MCF 10A (cell line): Measurements from ENCODE around the gene PPID. TPM values are rescaled to one million over a fixed set of nuclear protein-coding genes. Genes with fewer than 3 reads are reported as not detected.

Experiments
- BruUV-seq: library from RNA; stranded (reverse); fragments of 400-500 nt; replicated peaks from 2 replicates; lab custom pipeline; 2021; lab: Mats Ljungman, UMichigan
- CTCF ChIA-PET: fragments of 300-600 bp; sonication (Branson Sonifier 250); formaldehyde crosslinking; extraction: SDS; loops from one replicate; lab custom pipeline; 2021; ENCODE audit warnings: antibody characterized with exemption, inconsistent platforms; lab: Yijun Ruan, JAX
- POLR2A ChIA-PET: fragments of 300-600, 350-650 bp; sonication (Branson Sonifier 250); formaldehyde crosslinking; extraction: SDS; loops from one replicate; lab custom pipeline; 2020; ENCODE audit warnings: antibody characterized with exemption, inconsistent platforms; lab: Yijun Ruan, JAX
- DNase-seq: peaks from one replicate; pipeline ENCODE4 v3.0.0-alpha.2; 2018; ENCODE audit not compliant: unreplicated experiment
- H3K27ac Mint-ChIP-seq: one replicate; pipeline ENCODE4 v1.8.0; 2022; ENCODE audit warnings: mild to moderate bottlenecking, low read depth, mixed read lengths; ENCODE audit not compliant: unreplicated experiment
- H3K27me3 Mint-ChIP-seq: one replicate; pipeline ENCODE4 v1.8.0; 2022; ENCODE audit warnings: mixed read lengths; ENCODE audit not compliant: insufficient read depth, unreplicated experiment
- H3K36me3 Mint-ChIP-seq: one replicate; pipeline ENCODE4 v1.8.0; 2022; ENCODE audit warnings: mild to moderate bottlenecking, moderate library complexity, mixed read lengths; ENCODE audit not compliant: insufficient read depth, unreplicated experiment
- H3K4me1 Mint-ChIP-seq: one replicate; pipeline ENCODE4 v1.8.0; 2022; ENCODE audit warnings: mixed read lengths; ENCODE audit not compliant: insufficient read depth, unreplicated experiment
- H3K4me3 Mint-ChIP-seq: one replicate; pipeline ENCODE4 v1.8.0; 2022; ENCODE audit warnings: mild to moderate bottlenecking, moderate library complexity, mixed read lengths; ENCODE audit not compliant: unreplicated experiment
- H3K9me3 Mint-ChIP-seq: one replicate; pipeline ENCODE4 v1.8.0; 2022; ENCODE audit warnings: mixed read lengths; ENCODE audit not compliant: unreplicated experiment
- intact Hi-C: fragments of 100-400 bp; cut with micrococcal nuclease; formaldehyde crosslinking; loops from 2 replicates; pipeline ENCODE4 v1.14.1; 2022
- total RNA-seq: library from RNA; stranded (reverse); gene quantifications from 2 replicates; pipeline ENCODE4 v1.2.3, GENCODE V29; 2022
- TF ChIP-seq, protein P1 (sequence below): fragments of 200-600 bp; IDR thresholded peaks from one replicate; pipeline ENCODE4 v1.8.0; 2022; ENCODE audit warnings: antibody characterized with exemption, mild to moderate bottlenecking; ENCODE audit not compliant: unreplicated experiment

Gene PPID
- total RNA-seq, 1 experiment from 2014 or later: 29.2 TPM

DNA sequence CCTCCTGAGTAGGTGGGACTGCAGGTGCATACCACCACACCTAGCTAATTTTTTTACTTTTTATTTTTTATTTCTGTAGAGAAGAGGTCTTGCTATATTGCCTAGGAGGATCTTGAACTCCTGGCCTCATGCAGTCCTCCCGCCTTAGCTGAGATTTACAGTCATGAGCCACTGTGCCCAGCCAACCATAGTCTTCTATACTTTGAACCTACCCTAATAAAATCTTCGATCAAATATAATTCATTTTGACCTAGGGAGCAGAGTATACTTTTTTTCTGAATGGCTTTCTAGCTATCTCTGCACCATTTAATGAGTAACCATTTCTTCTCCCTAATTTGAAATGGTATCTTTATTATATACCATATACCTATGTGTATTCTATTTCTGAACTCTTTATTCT is 44.4 kb downstream of the PPID start:
- H3K4me1 Mint-ChIP-seq: no peaks in the 10 kb centered on the region
- H3K4me3 Mint-ChIP-seq: no peak overlapping the region
- no peaks in the 10 kb centered on the region for H3K36me3 Mint-ChIP-seq
- no peak overlapping the region for H3K27ac Mint-ChIP-seq
- DNase-seq: no peak
- H3K27me3 Mint-ChIP-seq: no peaks in the 10 kb centered on the region
- POLR2A ChIA-PET: interaction anchor here (0.6 to 0.9 kb wide), 3 partner anchors 9 to 12 kb away, joined by 3 read pairs; no protein-coding TSS in a partner anchor
- TF ChIP-seq, protein P1, sequence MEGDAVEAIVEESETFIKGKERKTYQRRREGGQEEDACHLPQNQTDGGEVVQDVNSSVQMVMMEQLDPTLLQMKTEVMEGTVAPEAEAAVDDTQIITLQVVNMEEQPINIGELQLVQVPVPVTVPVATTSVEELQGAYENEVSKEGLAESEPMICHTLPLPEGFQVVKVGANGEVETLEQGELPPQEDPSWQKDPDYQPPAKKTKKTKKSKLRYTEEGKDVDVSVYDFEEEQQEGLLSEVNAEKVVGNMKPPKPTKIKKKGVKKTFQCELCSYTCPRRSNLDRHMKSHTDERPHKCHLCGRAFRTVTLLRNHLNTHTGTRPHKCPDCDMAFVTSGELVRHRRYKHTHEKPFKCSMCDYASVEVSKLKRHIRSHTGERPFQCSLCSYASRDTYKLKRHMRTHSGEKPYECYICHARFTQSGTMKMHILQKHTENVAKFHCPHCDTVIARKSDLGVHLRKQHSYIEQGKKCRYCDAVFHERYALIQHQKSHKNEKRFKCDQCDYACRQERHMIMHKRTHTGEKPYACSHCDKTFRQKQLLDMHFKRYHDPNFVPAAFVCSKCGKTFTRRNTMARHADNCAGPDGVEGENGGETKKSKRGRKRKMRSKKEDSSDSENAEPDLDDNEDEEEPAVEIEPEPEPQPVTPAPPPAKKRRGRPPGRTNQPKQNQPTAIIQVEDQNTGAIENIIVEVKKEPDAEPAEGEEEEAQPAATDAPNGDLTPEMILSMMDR: no peak
- CTCF ChIA-PET: interaction anchor here (0.7 to 0.9 kb wide), 2 partner anchors 11 to 45 kb away, joined by 3 to 4 read pairs; partner anchors contain the start of gene PPID
- intact Hi-C loops: no loop called here
- H3K9me3 Mint-ChIP-seq: no peaks in the 10 kb centered on the region
- no TSS peak for BruUV-seq

DNA sequence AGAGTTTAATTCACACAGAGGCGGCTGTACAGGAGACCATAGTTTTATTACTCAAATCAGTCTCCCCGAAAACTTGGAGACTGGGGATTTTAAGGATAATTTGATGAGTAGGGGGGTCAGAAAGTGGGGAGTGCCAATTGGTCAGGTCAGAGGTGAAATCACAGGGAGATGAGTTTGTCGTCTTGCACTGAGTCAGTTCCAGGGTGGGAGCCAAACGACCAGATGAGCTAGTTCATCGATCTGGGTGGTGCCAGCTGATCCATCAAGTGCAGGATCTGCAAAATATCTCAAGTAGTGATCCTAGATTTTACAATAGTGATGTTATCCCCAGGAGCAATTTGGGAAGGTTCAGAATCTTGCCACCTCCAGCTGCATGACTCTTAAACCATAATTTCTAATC is 47.1 kb downstream of the PPID start:
- Mint-ChIP-seq H3K4me3 (no peak overlapping the region), H3K9me3 (no peaks in the 10 kb centered on the region), H3K27ac (no peak overlapping the region), H3K4me1 (no peaks in the 10 kb centered on the region), H3K27me3 (no peaks in the 10 kb centered on the region), H3K36me3 (peaks cover 4% of the 10 kb centered on the region)
- TF ChIP-seq, protein P1: no peak
- BruUV-seq: no TSS peak
- CTCF ChIA-PET: no interaction called here
- no peak for DNase-seq
- intact Hi-C loops: no loop called here
- POLR2A ChIA-PET: interaction anchor here (1.3 kb wide), 1 partner anchor 15 kb away, joined by 3 read pairs; no protein-coding TSS in a partner anchor

DNA sequence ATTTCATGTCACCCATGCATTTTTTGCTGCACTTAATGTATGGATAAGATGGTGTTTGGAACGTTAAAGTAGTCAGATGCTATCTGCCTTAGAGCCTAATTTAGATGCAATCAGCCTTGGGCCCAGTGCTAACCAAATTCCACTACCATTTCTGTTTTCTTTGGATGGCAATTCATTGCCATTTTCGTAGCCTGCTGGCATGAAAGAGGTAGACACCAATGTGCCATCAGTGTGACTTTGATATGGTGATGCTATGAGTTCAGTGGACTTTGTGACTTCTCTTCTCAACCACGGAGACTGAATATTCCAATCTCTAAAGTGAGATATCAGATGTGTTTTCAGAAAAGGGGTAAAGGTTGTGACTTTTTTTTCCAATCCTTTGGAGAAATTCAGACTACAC is 49.6 kb downstream of the PPID start:
- H3K36me3 Mint-ChIP-seq: peaks cover 8% of the 10 kb centered on the region
- intact Hi-C loops: no loop called here
- CTCF ChIA-PET: interaction anchor here (0.7 to 0.9 kb wide), 2 partner anchors 8 to 40 kb away, joined by 3 to 5 read pairs; no protein-coding TSS in a partner anchor

More for the DNA sequence above, 49.6 kb downstream of the PPID start:
- TF ChIP-seq, protein P1: no peak
- H3K9me3 Mint-ChIP-seq: no peaks in the 10 kb centered on the region
- H3K27ac Mint-ChIP-seq: no peak overlapping the region
- no peaks in the 10 kb centered on the region for H3K27me3 Mint-ChIP-seq
- no peak for DNase-seq
- BruUV-seq: no TSS peak
- POLR2A ChIA-PET: interaction anchor here (1.6 kb wide), 1 partner anchor 7 kb away, joined by 7 read pairs; no protein-coding TSS in a partner anchor
- H3K4me3 Mint-ChIP-seq: no peak overlapping the region
- H3K4me1 Mint-ChIP-seq: peaks cover 8% of the 10 kb centered on the region
